ENCODE data around the gene GIMAP8.

- TF ChIP-seq CTCF (IDR thresholded peaks at IDR 0.05) (no peak), POLR2A (IDR thresholded peaks at IDR 0.05) (no peak), POLR2AphosphoS5 (IDR thresholded peaks at IDR 0.05) (no peak)
Observed at GRCh38 chr7:150489782-150490181, 39.4 kb downstream of the GIMAP8 start.
